ENCODE results near the gene CDK19. TPM values are rescaled to one million over a fixed set of nuclear protein-coding genes. Genes with fewer than 3 reads are reported as not detected.

The CDK19 gene
- total and polyA plus RNA-seq, 10 of the 15 experiments (the other 5 are each of a cell fraction or from before 2014, with no cell fraction given): 4.6 to 21.4 (median 12.4) TPM

- RAD21 ChIA-PET (ENCODE audit: unreplicated experiment): no interaction called here
- Histone ChIP-seq H3K9ac (ENCODE audit: control insufficient read depth, insufficient read depth, low read length) (no peak overlapping the region), H3K27me3 (replicated peaks in 1 of 2; ENCODE audit: control insufficient read depth in 2 of 2, insufficient read depth in 2 of 2, low read length in 1 of 2) (no peaks in the 10 kb centered on the region), H4K20me1 (ENCODE audit: control insufficient read depth, insufficient read depth) (no peaks in the 10 kb centered on the region), H3K36me3 (ENCODE audit: control insufficient read depth in 2 of 2, insufficient read depth in 2 of 2, low read length in 1 of 2) (0 out of 4 replicates have a peak, but pooled peaks cover 0 to 4% of the 10 kb centered on the region in 2 experiments), H3K4me1 (ENCODE audit: control insufficient read depth, insufficient read depth, low read length) (no peaks in the 10 kb centered on the region), H3K4me3 (no peak overlapping the region), H2AFZ (ENCODE audit: control insufficient read depth, low read depth, low read length) (no peak overlapping the region), H3K79me2 (ENCODE audit: control insufficient read depth, insufficient read depth, low read length) (no peaks in the 10 kb centered on the region), H3K9me3 (replicated peaks; ENCODE audit: control insufficient read depth, insufficient read depth, low read length) (peaks cover under 1% of the 10 kb centered on the region; the same call in 2 of the 3 replicates), H3K27ac (ENCODE audit: control insufficient read depth, insufficient read depth) (no peak overlapping the region), H3K4me2 (ENCODE audit: control insufficient read depth, insufficient read depth) (no peak overlapping the region)
- no TSS peak for BruUV-seq (replicated peaks)
- CTCF ChIA-PET: interaction anchor here (0.6 kb wide), 1 partner anchor 997 kb away, joined by 3 read pairs; no protein-coding TSS in a partner anchor
- FAIRE-seq (no peak), DNase-seq (ENCODE audit: low read depth, low spot score) (no peak), ATAC-seq (no peak)
- no peak for TF ChIP-seq KDM1A (IDR thresholded peaks at IDR 0.05; ENCODE audit: borderline replicate concordance)
- POLR2A ChIA-PET: no interaction called here
- in situ Hi-C loops (cut with MboI): no loop called here
- WGBS (ENCODE audit: insufficient coverage, insufficient replicate concordance, low lambda C conversion rate, missing lambda C conversion rate): 100% methylated on average over 4 of the region's 4 CpGs
- intact Hi-C loops (cut with micrococcal nuclease; ENCODE audit: unreplicated experiment): no loop called here
- SMC1A ChIA-PET (ENCODE audit: uncharacterized antibody, unreplicated experiment): interaction anchor here (1.0 kb wide), 1 partner anchor 65 kb away, joined by 3 read pairs; no protein-coding TSS in a partner anchor
These were observed 79.6 kb downstream of the CDK19 start for GRCh38 chr6:110735666-110736065.

- H4K20me1 ChIP-seq (ENCODE audit: control insufficient read depth, insufficient read depth): no peaks in the 10 kb centered on the region
- POLR2A ChIA-PET: no interaction called here
- no peak overlapping the region for H3K9ac ChIP-seq (ENCODE audit: control insufficient read depth, insufficient read depth, low read length)
- CTCF ChIA-PET: interaction anchor here (0.5 to 1.8 kb wide), 4 partner anchors 9 to 147 kb away, joined by 3 to 4 read pairs (median 4); no protein-coding TSS in a partner anchor
- DNase-seq (ENCODE audit: low read depth, low spot score) (no peak), FAIRE-seq (no peak), ATAC-seq (no peak)
- H3K36me3 ChIP-seq (ENCODE audit: control insufficient read depth in 2 of 2, insufficient read depth in 2 of 2, low read length in 1 of 2): no peaks in the 10 kb centered on the region
- H3K79me2 ChIP-seq (ENCODE audit: control insufficient read depth, insufficient read depth, low read length): no peaks in the 10 kb centered on the region
- no peak overlapping the region for H2AFZ ChIP-seq (ENCODE audit: control insufficient read depth, low read depth, low read length)
- WGBS (ENCODE audit: insufficient coverage, insufficient replicate concordance, low lambda C conversion rate, missing lambda C conversion rate): 98% methylated on average over 3 of the region's 3 CpGs
- intact Hi-C loops (cut with micrococcal nuclease; ENCODE audit: unreplicated experiment): no loop called here
- BruUV-seq (replicated peaks): no TSS peak
- RAD21 ChIA-PET (ENCODE audit: unreplicated experiment): no interaction called here
- in situ Hi-C loops (cut with MboI): no loop called here
- H3K4me1 ChIP-seq (ENCODE audit: control insufficient read depth, insufficient read depth, low read length): no peaks in the 10 kb centered on the region
- no peaks in the 10 kb centered on the region for H3K9me3 ChIP-seq (replicated peaks; ENCODE audit: control insufficient read depth, insufficient read depth, low read length)
- no peak overlapping the region for H3K4me3 ChIP-seq
- SMC1A ChIA-PET (ENCODE audit: uncharacterized antibody, unreplicated experiment): interaction anchor here (0.6 to 1.1 kb wide), 3 partner anchors 86 to 142 kb away, joined by 3 read pairs; partner anchors contain the start of gene AMD1
- H3K27ac ChIP-seq (ENCODE audit: control insufficient read depth, insufficient read depth): no peak overlapping the region
- no peak overlapping the region for H3K4me2 ChIP-seq (ENCODE audit: control insufficient read depth, insufficient read depth)
- H3K27me3 ChIP-seq (replicated peaks in 1 of 2; ENCODE audit: control insufficient read depth in 2 of 2, insufficient read depth in 2 of 2, low read length in 1 of 2): no peaks in the 10 kb centered on the region
- TF ChIP-seq ZBTB4 (CRISPR knock-in tag; IDR thresholded peaks at IDR 0.05) (no peak), PKNOX1 (IDR thresholded peaks at IDR 0.05) (no peak), HDAC6 (IDR thresholded peaks at IDR 0.05; ENCODE audit: unreplicated experiment) (no peak), BRCA1 (IDR thresholded peaks at IDR 0.05; ENCODE audit: low read depth, low read length) (no peak), ZZZ3 (IDR thresholded peaks at IDR 0.05; ENCODE audit: control insufficient read depth, insufficient read length, low read depth) (no peak), ZSCAN29 (IDR thresholded peaks at IDR 0.05) (no peak), FOXK2 (IDR thresholded peaks at IDR 0.05) (no peak), CBFB (IDR thresholded peaks at IDR 0.05; ENCODE audit: low read depth) (no peak), ETV6 (conservative IDR thresholded peaks at IDR 0.05 in 1 of 2, IDR thresholded peaks at IDR 0.05 in 1 of 2; ENCODE audit: borderline replicate concordance in 1 of 2, low read depth in 1 of 2) (no peak), TAF1 (IDR thresholded peaks at IDR 0.05; ENCODE audit: borderline replicate concordance, low read depth, low read length) (no peak), ATF3 (IDR thresholded peaks at IDR 0.05; ENCODE audit: borderline replicate concordance, extremely low read depth, low read depth, low read length) (no peak), NFXL1 (IDR thresholded peaks at IDR 0.05; ENCODE audit: borderline replicate concordance) (no peak)
These were observed 83.4 kb downstream of the CDK19 start for GRCh38 chr6:110731898-110732297.

Data from GM12878 (cell line).